ENCODE measurements around the gene OR2A14.
"Not testable (repeated sequence)": the region's sequence is repeated elsewhere in the genome, so short reads cannot be mapped to it uniquely, and the experiment has no call there.

OR2A14 gene

GRCh38 chr7:144122876-144123275 lies at the start of gene OR2A14:
TSS of gene OR2A14 (plus strand) at chr7:144123176. CDS start at chr7:144129113, 5,937 bp downstream.
- DNase-seq: no peak

- DNase-seq: no peak
These were observed 48.6 kb upstream of the OR2A14 start for GRCh38 chr7:144074374-144074773.

GRCh38 chr7:144085978-144086377 lies 37.0 kb upstream of the OR2A14 start, which contains the start of gene OR2A12:
TSS of gene OR2A12 (plus strand) at chr7:144086278. CDS start at chr7:144095108, 8,830 bp downstream.
- DNase-seq: no peak

- no peak for DNase-seq
These were observed 36.2 kb upstream of the OR2A14 start for GRCh38 chr7:144086730-144087129.

- no peak for DNase-seq
These were observed 35.7 kb upstream of the OR2A14 start for GRCh38 chr7:144087230-144087629.

GRCh38 chr7:144090667-144091066 lies 32.3 kb upstream of the OR2A14 start:
- no peak for DNase-seq

- DNase-seq: no peak
These were observed 24.2 kb upstream of the OR2A14 start for GRCh38 chr7:144098776-144099175.

- DNase-seq: no peak
These were observed 22.4 kb upstream of the OR2A14 start for GRCh38 chr7:144100607-144101006.

GRCh38 chr7:144102041-144102440 lies 20.9 kb upstream of the OR2A14 start:
- DNase-seq: no peak

- DNase-seq: no peak
These were observed 17.8 kb upstream of the OR2A14 start for GRCh38 chr7:144105211-144105610.

GRCh38 chr7:144109283-144109682 lies 13.7 kb upstream of the OR2A14 start, which contains the start of gene OR2A2:
TSS of gene OR2A2 (plus strand) at chr7:144109583. CDS start at chr7:144109583, 0 bp downstream.
- DNase-seq: no peak

GRCh38 chr7:144110272-144110671 lies 12.7 kb upstream of the OR2A14 start:
- no peak for DNase-seq

GRCh38 chr7:144113651-144114050 lies 9.3 kb upstream of the OR2A14 start:
- DNase-seq: no peak

- DNase-seq: no peak
These were observed 4.6 kb upstream of the OR2A14 start for GRCh38 chr7:144118341-144118740.

- DNase-seq: peak; percentile 88
These were observed 4.8 kb downstream of the OR2A14 start for GRCh38 chr7:144127714-144128334.

GRCh38 chr7:144129601-144130000 lies 6.6 kb downstream of the OR2A14 start:
- DNase-seq: not testable (repeated sequence)

GRCh38 chr7:144130730-144131129 lies 7.8 kb downstream of the OR2A14 start:
- DNase-seq: no peak

GRCh38 chr7:144132262-144132661 lies 9.3 kb downstream of the OR2A14 start:
- DNase-seq: no peak

- no peak for DNase-seq
These were observed 10.3 kb downstream of the OR2A14 start for GRCh38 chr7:144133307-144133706.

- DNase-seq: no peak
These were observed 11.1 kb downstream of the OR2A14 start for GRCh38 chr7:144134116-144134515.

GRCh38 chr7:144137501-144137900 lies 14.5 kb downstream of the OR2A14 start:
- no peak for DNase-seq

- DNase-seq: no peak
These were observed 19.2 kb downstream of the OR2A14 start for GRCh38 chr7:144142187-144142586.

GRCh38 chr7:144144426-144144825 lies 21.4 kb downstream of the OR2A14 start:
- DNase-seq: no peak

GRCh38 chr7:144148224-144148827 lies 25.4 kb downstream of the OR2A14 start:
- no peak for DNase-seq

GRCh38 chr7:144158861-144159260 lies 35.9 kb downstream of the OR2A14 start:
- no peak for DNase-seq
